GM13976 (cell line): ENCODE data around the gene OXTR.
A peak's percentile ranks its signal among the peaks of the same experiment; 100 is the strongest.

Experiments used
- DNase-seq: peaks from one replicate; pipeline ENCODE4 v3.0.0; 2012; ENCODE audit warnings: low spot score
- CTCF ChIP-seq: IDR thresholded peaks from 2 replicates; pipeline ENCODE4 v1.5.1; 2012; ENCODE audit warnings: borderline replicate concordance, mild to moderate bottlenecking; ENCODE audit not compliant: insufficient read depth; ENCODE audit errors: extremely low read depth, missing control alignments, control extremely low read depth
- in situ Hi-C: fragments of 300-500 bp; cut with MboI; formaldehyde crosslinking; loops from one replicate; pipeline ENCODE4 v1.12.0; 2022; ENCODE audit warnings: low sequenced_read_pairs, mixed read lengths, inconsistent platforms; ENCODE audit not compliant: unreplicated experiment

OXTR gene

GRCh38 chr3:8713901-8714759 is 55.3 kb downstream of the OXTR start:
- in situ Hi-C loops = no loop called here
- DNase-seq = peak; percentile 62
- TF ChIP-seq CTCF = peak; percentile 16

GRCh38 chr3:8712908-8713255 is 56.5 kb downstream of the OXTR start:
- no peak for TF ChIP-seq CTCF
- DNase-seq = peak; percentile 5
- in situ Hi-C loops = no loop called here

- peak; percentile 8 for DNase-seq
- no peak for TF ChIP-seq CTCF
- in situ Hi-C loops = no loop called here
Measured at GRCh38 chr3:8712045-8712907, 57.1 kb downstream of the OXTR start.

- DNase-seq = no peak
- no peak for TF ChIP-seq CTCF
- in situ Hi-C loops = no loop called here
Measured at GRCh38 chr3:8709801-8710507, 59.5 kb downstream of the OXTR start.

GRCh38 chr3:8709287-8709686 is 60.1 kb downstream of the OXTR start:
- in situ Hi-C loops = no loop called here
- no peak for TF ChIP-seq CTCF
- no peak for DNase-seq

GRCh38 chr3:8705575-8705974 is 63.8 kb downstream of the OXTR start:
- in situ Hi-C loops = no loop called here
- TF ChIP-seq CTCF = no peak
- no peak for DNase-seq
